Smooth muscle cell (in vitro differentiated cells): ENCODE data around the gene SNF8. TPM values are rescaled to one million over a fixed set of nuclear protein-coding genes. Genes with fewer than 3 reads are reported as not detected.

Source experiments
- DNase-seq: peaks from one replicate; lab custom pipeline; 2025; ENCODE audit not compliant: unreplicated experiment; lab: John Stamatoyannopoulos, UW
- H2AFZ ChIP-seq: fragments of 200-600 bp; sonication (generic); 2 replicates; pipeline ENCODE4 v1.6.0; 2016; ENCODE audit warnings: antibody characterized with exemption, low read depth, mild to moderate bottlenecking
- H3F3A ChIP-seq: fragments of 200-600 bp; sonication (generic); 2 replicates; pipeline ENCODE4 v1.6.0; 2017; ENCODE audit warnings: antibody characterized with exemption, low read depth
- H3K27ac ChIP-seq: fragments of 200-600 bp; sonication (generic); 2 replicates; pipeline ENCODE4 v1.5.1; 2016; ENCODE audit warnings: low read depth, mild to moderate bottlenecking
- H3K27me3 ChIP-seq: fragments of 200-600 bp; sonication (generic); 2 replicates; pipeline ENCODE4 v1.6.1; 2016; ENCODE audit warnings: low read depth, mild to moderate bottlenecking
- H3K36me3 ChIP-seq: fragments of 200-600 bp; sonication (generic); 2 replicates; pipeline ENCODE4 v1.5.1; 2016; ENCODE audit warnings: low read depth
- H3K4me1 ChIP-seq: fragments of 200-600 bp; sonication (generic); 2 replicates; pipeline ENCODE4 v1.5.1; 2016; ENCODE audit warnings: low read depth
- H3K4me2 ChIP-seq: fragments of 200-600 bp; sonication (generic); 2 replicates; pipeline ENCODE4 v1.6.0; 2016; ENCODE audit warnings: mild to moderate bottlenecking
- H3K4me3 ChIP-seq: fragments of 200-600 bp; sonication (generic); 2 replicates; pipeline ENCODE4 v1.5.1; 2016; ENCODE audit warnings: mild to moderate bottlenecking
- H3K79me2 ChIP-seq: fragments of 200-600 bp; sonication (generic); 2 replicates; pipeline ENCODE4 v1.6.0; 2016; ENCODE audit warnings: low read depth, mild to moderate bottlenecking
- H3K9ac ChIP-seq: fragments of 200-600 bp; sonication (generic); 2 replicates; pipeline ENCODE4 v1.6.0; 2016; ENCODE audit warnings: low read depth
- H3K9me3 ChIP-seq: fragments of 200-600 bp; sonication (generic); replicated peaks from 2 replicates; pipeline ENCODE4 v1.5.1; 2016; ENCODE audit warnings: low read depth
- H4K20me1 ChIP-seq: fragments of 200-600 bp; sonication (generic); 2 replicates; pipeline ENCODE4 v1.6.0; 2016; ENCODE audit warnings: low read depth
- CTCF ChIP-seq: fragments of 200-600 bp; sonication (generic); IDR thresholded peaks from 2 replicates; pipeline ENCODE4 v1.5.1; 2017; ENCODE audit warnings: borderline replicate concordance, mild to moderate bottlenecking, antibody characterized with exemption; ENCODE audit not compliant: insufficient read depth, poor library complexity, severe bottlenecking
- WGBS: methylation state at CpG from one replicate; pipeline ENCODE4 v1.1.7; 2016; ENCODE audit warnings: low lambda C conversion rate; 5-methylcytosine and 5-hydroxymethylcytosine counted together
- polyA plus RNA-seq: library from polyadenylated mRNA; unstranded; fragments of >200 nt; fragmentation: Nextera tagmentation; extraction: Ambion mirVana; gene quantifications from 2 replicates; pipeline ENCODE4 v1.2.1, GENCODE V29; 2016
- total RNA-seq: library from RNA; depleted of rRNA; stranded (reverse); fragments of >200 nt; gene quantifications from 2 replicates; pipeline ENCODE4 v1.2.3, GENCODE V29; 2014

SNF8 gene
- total and polyA plus RNA-seq, 2 experiments from 2014 or later = 69.6 to 260 TPM

DNA sequence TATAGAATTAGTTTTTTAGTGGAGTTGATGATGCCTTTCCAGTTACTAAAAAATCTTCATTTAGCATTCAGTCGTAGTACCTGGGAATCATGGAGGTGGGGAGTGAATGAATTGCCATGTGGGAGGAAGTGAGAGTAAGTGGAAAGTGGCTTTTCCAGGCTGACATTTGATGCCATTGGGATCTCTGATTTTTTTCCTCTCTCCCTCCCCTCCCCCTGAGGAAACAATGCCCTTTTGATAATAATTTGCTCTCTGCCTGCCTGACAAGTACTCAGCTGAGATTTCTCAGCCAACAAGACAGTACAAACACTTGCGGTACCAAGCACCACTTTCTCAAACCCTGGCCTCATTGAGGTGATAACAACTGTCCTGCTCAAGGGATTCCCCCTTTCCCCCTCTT is 34.3 kb downstream of the SNF8 start:
- no peak for TF ChIP-seq CTCF
- Histone ChIP-seq H3K9ac (no peak overlapping the region), H3K79me2 (peaks cover 84% of the 10 kb centered on the region), H3F3A (peaks cover 7% of the 10 kb centered on the region), H2AFZ (no peak overlapping the region), H3K4me1 (peaks cover 11% of the 10 kb centered on the region), H3K4me3 (no peak overlapping the region), H4K20me1 (peaks cover 64% of the 10 kb centered on the region), H3K27ac (peak overlapping the region; percentile 30), H3K9me3 (no peaks in the 10 kb centered on the region), H3K4me2 (peak overlapping the region; percentile 97), H3K36me3 (peaks cover 2% of the 10 kb centered on the region), H3K27me3 (no peaks in the 10 kb centered on the region)
- no peak for DNase-seq
- WGBS = 79% methylated on average over 2 of the region's 2 CpGs

GRCh38 chr17:48909783-48910182 is 34.9 kb downstream of the SNF8 start:
- WGBS = 60% methylated on average over 4 of the region's 4 CpGs
- Histone ChIP-seq H2AFZ (no peak overlapping the region), H3K27ac (peak overlapping the region; percentile 94), H3K4me1 (peaks cover 11% of the 10 kb centered on the region), H3K4me3 (peak overlapping the region; percentile 94), H3K79me2 (peaks cover 78% of the 10 kb centered on the region), H3K4me2 (peak overlapping the region; percentile 97), H3K27me3 (no peaks in the 10 kb centered on the region), H3F3A (peaks cover 7% of the 10 kb centered on the region), H3K9ac (no peak overlapping the region), H3K36me3 (peaks cover 2% of the 10 kb centered on the region), H4K20me1 (peaks cover 58% of the 10 kb centered on the region), H3K9me3 (no peaks in the 10 kb centered on the region)
- TF ChIP-seq CTCF = no peak
- DNase-seq = no peak

DNA sequence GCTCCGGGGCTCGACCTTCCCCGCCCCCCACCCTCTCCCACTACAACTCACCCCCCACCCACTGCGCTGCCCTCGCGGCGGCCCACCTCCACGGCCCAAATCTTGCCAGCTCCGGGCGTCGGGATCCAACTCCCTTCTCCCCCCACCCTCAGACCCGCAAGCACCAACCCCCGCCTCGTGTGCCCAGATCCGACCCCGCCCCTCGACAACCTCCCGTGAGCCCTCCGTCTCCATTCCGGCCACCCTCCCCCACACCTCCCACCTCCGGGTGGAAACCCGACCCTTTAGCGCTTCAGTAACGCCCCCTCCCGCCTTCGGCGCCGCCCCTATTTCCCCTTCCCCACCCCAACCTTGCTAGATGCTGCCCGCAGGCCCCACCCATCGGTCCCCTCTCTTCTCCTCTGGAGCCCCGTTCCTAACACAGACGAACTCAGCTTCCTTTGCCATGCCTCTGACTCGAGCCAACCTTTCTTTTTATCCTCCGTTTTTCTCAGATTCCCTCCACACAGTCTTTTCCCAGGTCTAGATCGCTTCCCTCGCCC is 35.7 kb downstream of the SNF8 start:
- H2AFZ ChIP-seq = no peak overlapping the region
- peaks cover 70% of the 10 kb centered on the region for H3K79me2 ChIP-seq
- H3K36me3 ChIP-seq = peaks cover 2% of the 10 kb centered on the region
- TF ChIP-seq CTCF = no peak
- H3K9ac ChIP-seq = peak overlapping the region; percentile 92
- peak overlapping the region; percentile 94 for H3K27ac ChIP-seq
- peaks cover 50% of the 10 kb centered on the region for H4K20me1 ChIP-seq
- peaks cover 3% of the 10 kb centered on the region for H3F3A ChIP-seq
- DNase-seq = peak; percentile 61
- peaks cover 11% of the 10 kb centered on the region for H3K4me1 ChIP-seq
- no peaks in the 10 kb centered on the region for H3K27me3 ChIP-seq
- H3K4me2 ChIP-seq = peak overlapping the region; percentile 97
- no peaks in the 10 kb centered on the region for H3K9me3 ChIP-seq
- peak overlapping the region; percentile 94 for H3K4me3 ChIP-seq
- 3% methylated on average over 18 of the region's 36 CpGs for WGBS
